DND-41 (cell line): Measurements from ENCODE around the gene FOXP1.

Experiments used
- CTCF ChIP-seq: IDR thresholded peaks from 2 replicates; pipeline ENCODE4 v1.5.1; 2012; ENCODE audit warnings: borderline replicate concordance, low read length, moderate library complexity, mild to moderate bottlenecking; ENCODE audit not compliant: poor library complexity, severe bottlenecking; ENCODE audit errors: extremely low read depth
- EZH2 ChIP-seq: IDR thresholded peaks from 3 replicates; pipeline ENCODE4 v1.6.1; 2012; ENCODE audit warnings: borderline replicate concordance, low read depth, mild to moderate bottlenecking, moderate library complexity, low read length, inconsistent platforms; ENCODE audit not compliant: severe bottlenecking

GRCh38 chr3:71152039-71152891 is 431.3 kb downstream of the FOXP1 start:
- TF ChIP-seq CTCF (no peak), EZH2 (no peak)
